ENCODE results near the gene EIF2S2.
A peak's percentile ranks its signal among the peaks of the same experiment; 100 is the strongest.
"Not testable (repeated sequence)": the region's sequence is repeated elsewhere in the genome, so short reads cannot be mapped to it uniquely, and the experiment has no call there.

EIF2S2 gene

GRCh38 chr20:34111702-34112599 is at the start of gene EIF2S2:
TSS of gene EIF2S2 (minus strand) at chr20:34112243. CDS start at chr20:34112110, 133 bp downstream.
- H3K36me3 Mint-ChIP-seq: peaks cover 11 to 23% of the 10 kb centered on the region in 2 donors
- H3K9me3 Mint-ChIP-seq: no peaks in the 10 kb centered on the region
- DNase-seq (peak; percentile 94), ATAC-seq (replicated peaks) (peak; percentile 92 to 95)
- H3K27me3 Mint-ChIP-seq: no peaks in the 10 kb centered on the region
- H3K27ac Mint-ChIP-seq: peak within 1 kb of the TSS; percentile 99
- peaks cover 23 to 47% of the 10 kb centered on the region in 2 donors for H3K4me1 Mint-ChIP-seq
- H3K4me3 Mint-ChIP-seq: peak within 1 kb of the TSS; percentile 95

- not testable (repeated sequence) for ATAC-seq (replicated peaks); H3K4me3 Mint-ChIP-seq; H3K9me3 Mint-ChIP-seq; H3K4me1 Mint-ChIP-seq; H3K36me3 Mint-ChIP-seq; DNase-seq; H3K27ac Mint-ChIP-seq
- peaks cover 19 to 22% of the 10 kb centered on the region in 2 donors for H3K27me3 Mint-ChIP-seq
Measured at GRCh38 chr20:34157697-34158096, 45.7 kb upstream of the EIF2S2 start.

DNA sequence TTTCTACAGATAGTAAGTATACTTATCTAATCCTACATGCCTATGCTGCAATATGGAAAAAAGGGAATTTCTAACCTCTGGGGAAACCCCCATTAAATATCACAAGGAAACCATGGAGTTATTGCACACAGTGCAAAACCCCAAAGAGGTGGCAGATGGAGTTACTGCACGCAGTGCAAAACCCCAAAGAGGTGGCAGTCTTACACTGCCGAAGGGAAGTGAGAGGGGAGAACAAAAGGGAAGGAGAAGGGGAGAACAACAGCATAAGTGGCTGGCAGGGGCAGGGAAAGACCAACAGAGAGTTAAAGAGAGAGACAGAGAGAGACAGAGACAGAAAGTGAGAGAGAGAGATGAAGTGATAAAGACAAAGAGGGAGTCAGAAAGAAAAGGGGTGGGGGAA is 43.8 kb upstream of the EIF2S2 start:
- H3K9me3 Mint-ChIP-seq: peaks cover 0 to 3% of the 10 kb centered on the region in 2 donors
- H3K4me3 Mint-ChIP-seq: no peak overlapping the region
- H3K36me3 Mint-ChIP-seq: no peaks in the 10 kb centered on the region
- peaks cover 27 to 29% of the 10 kb centered on the region in 2 donors for H3K27me3 Mint-ChIP-seq
- ATAC-seq (replicated peaks): peak; percentile 60 to 61
- no peak for DNase-seq
- H3K4me1 Mint-ChIP-seq: peaks cover 5 to 7% of the 10 kb centered on the region in 2 donors
- H3K27ac Mint-ChIP-seq: no peak overlapping the region

DNA sequence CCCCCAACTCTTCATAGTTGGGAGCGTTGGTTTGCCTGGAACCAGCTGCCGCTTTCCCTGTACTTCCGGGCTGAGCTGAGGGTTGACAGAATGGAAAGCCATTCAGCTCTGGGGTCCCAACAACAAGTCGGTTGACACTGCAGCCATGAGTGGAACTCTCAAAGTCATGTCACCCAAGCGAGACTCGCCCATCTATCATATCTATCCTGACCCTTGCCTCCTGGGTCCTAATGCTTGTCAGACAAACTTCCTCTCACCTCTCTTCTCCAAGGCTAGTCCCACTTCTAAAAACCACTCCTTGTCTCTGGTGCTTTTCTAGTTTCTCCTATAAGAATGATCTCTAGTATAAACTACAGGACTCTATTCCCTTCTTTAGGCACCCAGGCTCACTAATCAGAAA is 41.1 kb upstream of the EIF2S2 start:
- not testable (repeated sequence) for H3K4me3 Mint-ChIP-seq; H3K9me3 Mint-ChIP-seq; DNase-seq; H3K4me1 Mint-ChIP-seq; ATAC-seq (replicated peaks); H3K36me3 Mint-ChIP-seq; H3K27ac Mint-ChIP-seq
- peaks cover 22 to 29% of the 10 kb centered on the region in 2 donors for H3K27me3 Mint-ChIP-seq

DNA sequence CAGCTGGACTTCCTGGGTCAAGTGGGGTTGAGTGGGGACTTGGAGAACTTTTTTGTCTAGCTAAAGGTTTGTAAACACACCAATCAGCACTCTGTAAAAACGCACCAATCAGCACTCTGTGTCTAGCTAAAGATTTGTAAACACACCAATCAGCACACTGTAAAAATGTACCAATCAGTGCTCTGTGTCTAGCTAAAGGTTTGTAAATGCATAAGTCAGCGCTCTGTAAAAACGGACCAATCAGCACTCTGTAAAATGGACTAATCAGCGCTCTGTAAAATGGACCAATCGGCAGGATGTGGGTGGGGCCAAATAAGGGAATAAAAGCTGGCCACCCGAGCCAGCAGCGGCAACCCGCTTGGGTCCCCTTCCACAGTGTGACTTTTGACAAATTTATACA is 40.0 kb upstream of the EIF2S2 start:
- peaks cover 19 to 29% of the 10 kb centered on the region in 2 donors for H3K27me3 Mint-ChIP-seq
- not testable (repeated sequence) for H3K4me3 Mint-ChIP-seq; H3K9me3 Mint-ChIP-seq; H3K36me3 Mint-ChIP-seq; ATAC-seq (replicated peaks); DNase-seq; H3K27ac Mint-ChIP-seq; H3K4me1 Mint-ChIP-seq

- peaks cover 0 to 3% of the 10 kb centered on the region in 2 donors for H3K9me3 Mint-ChIP-seq
- no peaks in the 10 kb centered on the region for H3K36me3 Mint-ChIP-seq
- DNase-seq: no peak
- H3K27me3 Mint-ChIP-seq: peaks cover 19 to 29% of the 10 kb centered on the region in 2 donors
- no peak for ATAC-seq (replicated peaks)
- no peak overlapping the region for H3K27ac Mint-ChIP-seq
- peaks cover 3 to 7% of the 10 kb centered on the region in 2 donors for H3K4me1 Mint-ChIP-seq
- H3K4me3 Mint-ChIP-seq: no peak overlapping the region
Measured at GRCh38 chr20:34150306-34151000, 38.4 kb upstream of the EIF2S2 start.

DNA sequence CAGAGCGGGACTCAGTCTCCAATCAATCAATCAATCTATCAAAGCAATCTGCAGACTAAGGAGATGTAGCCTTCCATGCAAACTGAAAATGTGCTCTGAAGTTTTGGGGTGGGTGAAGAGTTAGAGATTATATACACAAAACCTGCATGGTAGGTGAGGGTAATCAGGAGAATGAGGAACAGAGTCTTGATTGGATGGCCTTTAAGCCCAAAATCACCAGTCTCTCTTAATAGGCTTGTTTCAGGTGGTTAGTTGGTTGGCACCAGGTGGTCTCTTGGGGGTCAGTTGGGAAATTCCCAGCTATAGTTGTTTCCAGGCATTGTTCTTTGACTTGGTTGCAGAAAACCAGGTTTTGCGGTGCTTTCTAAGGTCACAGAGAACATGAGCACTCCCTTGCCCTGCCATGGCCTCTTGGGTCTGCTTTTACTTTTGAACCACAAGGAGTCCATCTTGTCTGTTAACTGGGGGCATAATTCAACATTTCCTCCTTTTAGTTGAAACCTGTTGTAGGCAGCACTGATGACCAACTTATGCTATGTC is 33.3 kb upstream of the EIF2S2 start:
- H3K4me1 Mint-ChIP-seq: peaks cover 8 to 18% of the 10 kb centered on the region in 2 donors

DNA sequence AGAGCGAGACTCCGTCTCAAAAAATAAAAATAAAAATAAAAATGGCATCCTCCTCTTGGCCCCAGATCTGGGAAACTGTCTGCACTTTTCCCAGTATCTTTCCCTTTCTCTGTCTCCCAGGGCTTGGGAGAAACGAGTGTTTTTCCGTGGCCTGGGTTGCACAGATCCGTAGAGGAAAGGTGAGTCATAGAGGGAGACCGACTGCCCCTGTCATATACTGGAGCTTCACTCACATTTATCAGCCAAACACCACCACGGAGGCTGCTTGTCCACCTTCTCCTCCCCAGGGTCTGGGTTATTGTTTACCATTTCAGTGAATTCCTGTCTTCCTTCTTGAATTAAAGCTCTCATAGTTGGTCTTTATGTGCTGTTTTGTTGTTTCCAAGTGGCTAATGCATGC is 31.9 kb upstream of the EIF2S2 start:
- Mint-ChIP-seq H3K27ac (no peak overlapping the region), H3K4me1 (peaks cover 8 to 18% of the 10 kb centered on the region in 2 donors), H3K4me3 (no peak overlapping the region), H3K9me3 (no peaks in the 10 kb centered on the region), H3K27me3 (peaks cover 12 to 18% of the 10 kb centered on the region in 2 donors), H3K36me3 (no peaks in the 10 kb centered on the region)
- DNase-seq (no peak), ATAC-seq (replicated peaks) (no peak)

More for the DNA sequence above, 33.3 kb upstream of the EIF2S2 start:
- DNase-seq: peak; percentile 15
- no peaks in the 10 kb centered on the region for H3K36me3 Mint-ChIP-seq
- H3K27me3 Mint-ChIP-seq: peaks cover 8% of the 10 kb centered on the region in 2 donors
- no peaks in the 10 kb centered on the region for H3K9me3 Mint-ChIP-seq
- no peak overlapping the region for H3K4me3 Mint-ChIP-seq
- no peak overlapping the region for H3K27ac Mint-ChIP-seq
- ATAC-seq (replicated peaks): peak; percentile 71 to 87

GRCh38 chr20:34142121-34142520 is 30.1 kb upstream of the EIF2S2 start:
- H3K27ac Mint-ChIP-seq: no peak overlapping the region
- ATAC-seq (replicated peaks) (no peak), DNase-seq (no peak)
- no peaks in the 10 kb centered on the region for H3K36me3 Mint-ChIP-seq
- H3K4me3 Mint-ChIP-seq: no peak overlapping the region
- H3K9me3 Mint-ChIP-seq: no peaks in the 10 kb centered on the region
- H3K4me1 Mint-ChIP-seq: peaks cover 8 to 18% of the 10 kb centered on the region in 2 donors
- peaks cover 12 to 18% of the 10 kb centered on the region in 2 donors for H3K27me3 Mint-ChIP-seq

DNA sequence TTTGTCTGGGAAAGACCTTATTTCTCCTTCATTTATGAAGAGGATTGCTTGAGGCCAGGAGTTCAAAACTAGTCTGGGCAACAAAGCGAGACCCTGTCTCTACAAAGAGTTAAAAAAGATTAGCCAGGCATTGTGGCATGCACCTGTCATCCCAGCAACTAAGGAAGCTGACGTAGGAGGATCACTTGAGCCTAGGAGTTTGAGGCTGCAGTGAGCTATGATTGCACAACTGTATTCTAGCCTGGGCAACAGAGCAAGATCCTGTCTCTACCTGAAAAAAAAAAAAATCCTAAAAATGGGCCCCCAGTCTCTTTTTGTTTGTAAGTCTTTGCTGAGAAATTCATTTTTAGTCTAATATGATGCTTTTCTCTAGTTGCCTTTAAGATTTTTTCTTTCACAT is 29.2 kb upstream of the EIF2S2 start:
- Mint-ChIP-seq H3K27me3 (peaks cover 17 to 18% of the 10 kb centered on the region in 2 donors), H3K4me1 (peaks cover 8 to 18% of the 10 kb centered on the region in 2 donors), H3K4me3 (no peak overlapping the region), H3K36me3 (no peaks in the 10 kb centered on the region), H3K9me3 (no peaks in the 10 kb centered on the region), H3K27ac (no peak overlapping the region)
- no peak for DNase-seq
- ATAC-seq (replicated peaks): no peak

DNA sequence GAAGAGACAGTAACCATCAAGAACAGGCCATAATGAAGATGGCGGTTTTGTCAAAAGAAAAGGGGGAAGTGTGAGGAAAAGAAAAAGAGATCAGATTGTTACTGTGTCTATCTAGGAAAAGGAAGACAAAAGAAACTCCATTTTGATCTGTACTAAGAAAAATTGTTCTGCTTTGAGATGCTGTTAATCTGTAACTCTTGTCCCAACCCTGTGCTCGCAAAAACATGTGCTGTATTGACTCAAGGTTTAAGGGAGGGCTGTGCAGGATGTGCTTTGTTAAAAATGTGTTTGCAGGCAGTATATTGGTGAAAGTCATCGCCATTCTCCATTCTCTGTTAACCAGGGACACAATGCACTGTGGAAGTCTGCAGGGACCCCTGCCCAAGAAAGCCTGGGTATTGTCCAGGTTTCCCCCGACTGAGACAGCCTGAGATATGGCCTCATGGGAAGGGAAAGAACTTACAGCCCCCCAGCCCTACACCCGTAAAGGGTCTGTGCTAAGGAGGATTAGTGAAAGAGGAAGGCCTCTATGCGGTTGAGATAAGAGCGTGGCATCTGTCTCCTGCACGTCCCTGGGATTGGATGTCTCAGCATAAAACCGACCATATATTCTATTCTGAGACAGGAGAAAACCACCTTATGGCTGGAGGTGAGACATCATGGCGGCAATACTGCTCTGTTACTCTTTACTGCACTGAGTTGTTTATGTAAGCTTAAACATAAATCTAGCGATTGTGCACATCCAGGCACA is 23.7 kb upstream of the EIF2S2 start:
- H3K9me3 Mint-ChIP-seq; H3K36me3 Mint-ChIP-seq; ATAC-seq (replicated peaks); H3K27ac Mint-ChIP-seq; H3K4me1 Mint-ChIP-seq; DNase-seq; H3K4me3 Mint-ChIP-seq: not testable (repeated sequence)
- H3K27me3 Mint-ChIP-seq: peaks cover 10 to 21% of the 10 kb centered on the region in 2 donors

DNA sequence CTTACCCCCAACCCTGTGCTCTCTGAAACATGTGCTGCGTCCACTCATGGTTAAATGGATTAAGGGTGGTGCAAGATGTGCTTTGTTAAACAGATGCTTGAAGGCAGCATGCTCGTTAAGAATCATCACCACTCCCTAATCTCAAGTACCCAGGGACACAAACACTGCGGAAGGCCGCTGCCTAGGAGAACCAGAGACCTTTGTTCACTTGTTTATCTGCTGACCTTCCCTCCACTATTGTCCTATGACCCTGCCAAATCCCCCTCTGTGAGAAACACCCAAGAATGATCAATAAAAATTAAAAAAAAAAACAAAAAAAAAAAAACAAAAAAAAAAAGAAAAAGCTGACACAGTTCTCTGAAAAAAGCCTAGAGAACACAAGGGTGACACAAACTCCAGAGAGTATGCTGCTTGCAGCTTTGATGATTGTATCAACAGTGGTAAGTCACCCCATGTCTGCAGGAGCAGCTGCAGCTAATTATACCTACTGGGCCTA is 21.4 kb upstream of the EIF2S2 start:
- H3K9me3 Mint-ChIP-seq; DNase-seq; H3K4me3 Mint-ChIP-seq; ATAC-seq (replicated peaks); H3K27ac Mint-ChIP-seq; H3K36me3 Mint-ChIP-seq: not testable (repeated sequence)
- Mint-ChIP-seq H3K27me3 (peaks cover 6 to 14% of the 10 kb centered on the region in 2 donors), H3K4me1 (peaks cover 4 to 12% of the 10 kb centered on the region in 2 donors)

- peaks cover 6 to 14% of the 10 kb centered on the region in 2 donors for H3K27me3 Mint-ChIP-seq
- not testable (repeated sequence) for H3K36me3 Mint-ChIP-seq
Measured at GRCh38 chr20:34132943-34133342, 20.9 kb upstream of the EIF2S2 start.

More at GRCh38 chr20:34132943-34133342, 20.9 kb upstream of the EIF2S2 start:
- H3K4me1 Mint-ChIP-seq: peaks cover 4 to 12% of the 10 kb centered on the region in 2 donors
- not testable (repeated sequence) for H3K9me3 Mint-ChIP-seq; H3K27ac Mint-ChIP-seq; ATAC-seq (replicated peaks); DNase-seq; H3K4me3 Mint-ChIP-seq
